OCI-LY1 (cell line): Measurements from ENCODE around the gene ABCD3.

ENCODE experiments used
- H2AFZ ChIP-seq: fragments of 200-600 bp; sonication (generic), shearing (Covaris generic); 2 replicates; pipeline ENCODE4 v1.6.0; 2014; ENCODE audit warnings: antibody characterized with exemption, mild to moderate bottlenecking, low read length
- H3F3A ChIP-seq: fragments of 200-600 bp; sonication (generic), shearing (Covaris generic); 2 replicates; pipeline ENCODE4 v1.6.0; 2014; ENCODE audit warnings: mild to moderate bottlenecking, antibody characterized with exemption, low read length, moderate library complexity; ENCODE audit not compliant: insufficient read depth
- H3K27ac ChIP-seq: fragments of 200-600 bp; sonication (generic); 2 replicates; pipeline ENCODE4 v1.5.1; 2014; ENCODE audit warnings: low read length, mixed run types, mild to moderate bottlenecking, low read depth; ENCODE audit not compliant: poor library complexity, severe bottlenecking
- H3K27me3 ChIP-seq: fragments of 200-600 bp; sonication (generic); 2 replicates; pipeline ENCODE4 v1.6.0; 2014; ENCODE audit warnings: antibody characterized with exemption, mild to moderate bottlenecking, low read length, moderate library complexity; ENCODE audit not compliant: insufficient read depth
- H3K36me3 ChIP-seq: fragments of 200-600 bp; sonication (generic); 2 replicates; pipeline ENCODE4 v1.6.1; 2014; ENCODE audit warnings: mild to moderate bottlenecking, antibody characterized with exemption, low read length, moderate library complexity, mixed read lengths; ENCODE audit not compliant: insufficient read depth
- H3K4me1 ChIP-seq: fragments of 200-600 bp; sonication (generic); 2 replicates; pipeline ENCODE4 v1.5.1; 2014; ENCODE audit warnings: mild to moderate bottlenecking, low read length, moderate library complexity; ENCODE audit not compliant: insufficient read depth, severe bottlenecking
- H3K4me2 ChIP-seq: fragments of 200-600 bp; sonication (generic), shearing (Covaris generic); 2 replicates; pipeline ENCODE4 v1.6.1; 2014; ENCODE audit warnings: low read length
- H3K4me3 ChIP-seq: fragments of 200-600 bp; sonication (generic); 2 replicates; pipeline ENCODE4 v1.5.1; 2014; ENCODE audit warnings: low read length, low read depth, mild to moderate bottlenecking, mixed read lengths; ENCODE audit not compliant: poor library complexity, severe bottlenecking
- H3K79me2 ChIP-seq: fragments of 200-600 bp; shearing (Covaris generic); 2 replicates; pipeline ENCODE4 v1.6.1; 2016; ENCODE audit warnings: mixed run types, low read length, mixed read lengths; ENCODE audit not compliant: insufficient read depth
- H3K9ac ChIP-seq: fragments of 200-600 bp; sonication (generic), shearing (Covaris generic); 2 replicates; pipeline ENCODE4 v1.6.1; 2014; ENCODE audit warnings: mild to moderate bottlenecking, low read length, mixed read lengths
- H3K9me2 ChIP-seq: fragments of 200-600 bp; sonication (generic), shearing (Covaris generic); 2 replicates; pipeline ENCODE4 v1.6.1; 2014; ENCODE audit warnings: low read depth, mild to moderate bottlenecking, low read length, mixed read lengths
- H3K9me3 ChIP-seq: fragments of 200-600 bp; shearing (Covaris generic); 2 replicates; pipeline ENCODE4 v1.6.1; 2014; ENCODE audit warnings: low read length, mixed read lengths
- H4K20me1 ChIP-seq: fragments of 200-600 bp; sonication (generic), shearing (Covaris generic); 2 replicates; pipeline ENCODE4 v1.6.0; 2016; ENCODE audit warnings: mild to moderate bottlenecking, low read length; ENCODE audit not compliant: insufficient read depth
- EZH2 ChIP-seq: fragments of 200-600 bp; sonication (generic), shearing (Covaris generic); IDR thresholded peaks from 2 replicates; pipeline ENCODE4 v1.8.0; 2017; ENCODE audit warnings: borderline replicate concordance, mixed run types, mild to moderate bottlenecking, antibody characterized with exemption, low read length, moderate library complexity, mixed read lengths
- TF ChIP-seq, protein P1 (sequence below): fragments of 200-600 bp; sonication (generic), shearing (Covaris generic); IDR thresholded peaks from 2 replicates; pipeline ENCODE4 v1.5.1; 2017; ENCODE audit warnings: mild to moderate bottlenecking, antibody characterized with exemption, low read length, moderate library complexity, mixed read lengths

The ABCD3 gene

DNA sequence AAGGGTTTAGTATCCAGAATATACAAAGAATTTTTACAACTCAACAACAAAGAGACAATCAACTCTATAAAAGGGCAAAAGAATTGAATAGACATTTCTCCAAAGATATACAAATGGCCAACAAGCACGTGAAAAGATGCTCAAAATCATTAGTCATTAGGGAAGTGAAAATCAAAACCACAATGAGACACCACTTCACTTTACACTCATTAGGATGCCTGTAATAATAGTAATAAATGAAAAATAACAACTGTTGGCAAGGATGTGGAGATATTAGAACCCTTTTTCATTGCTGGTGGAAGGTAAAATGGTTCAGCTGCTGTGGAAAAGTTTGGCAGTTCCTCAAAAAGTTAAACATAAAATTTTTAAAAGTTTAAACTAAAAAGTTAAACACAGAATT, 7.0 kb upstream of the ABCD3 start:
- H3K27ac ChIP-seq = no peak overlapping the region
- no peak overlapping the region for H3K4me3 ChIP-seq

DNA sequence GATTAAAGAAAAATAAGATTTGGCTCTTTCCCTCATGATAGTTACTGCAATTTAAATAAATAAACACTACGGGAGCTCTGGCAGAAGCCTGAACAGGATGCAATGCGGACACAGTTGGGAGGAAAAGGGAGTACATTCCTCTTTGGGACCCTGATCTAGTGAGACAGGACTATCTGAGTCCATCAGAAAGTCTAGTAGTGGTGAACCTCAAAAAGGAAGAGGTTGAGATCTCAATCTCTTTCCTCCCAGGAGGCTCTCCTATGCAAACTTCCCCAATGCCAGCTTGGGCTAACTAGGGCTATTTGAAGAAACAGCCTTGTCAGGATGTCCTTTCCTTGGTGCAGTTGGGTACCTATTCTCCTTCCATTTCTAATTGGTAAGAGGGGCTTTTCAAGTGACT, 4.9 kb upstream of the ABCD3 start:
- TF ChIP-seq EZH2 = no peak
- TF ChIP-seq, protein P1, sequence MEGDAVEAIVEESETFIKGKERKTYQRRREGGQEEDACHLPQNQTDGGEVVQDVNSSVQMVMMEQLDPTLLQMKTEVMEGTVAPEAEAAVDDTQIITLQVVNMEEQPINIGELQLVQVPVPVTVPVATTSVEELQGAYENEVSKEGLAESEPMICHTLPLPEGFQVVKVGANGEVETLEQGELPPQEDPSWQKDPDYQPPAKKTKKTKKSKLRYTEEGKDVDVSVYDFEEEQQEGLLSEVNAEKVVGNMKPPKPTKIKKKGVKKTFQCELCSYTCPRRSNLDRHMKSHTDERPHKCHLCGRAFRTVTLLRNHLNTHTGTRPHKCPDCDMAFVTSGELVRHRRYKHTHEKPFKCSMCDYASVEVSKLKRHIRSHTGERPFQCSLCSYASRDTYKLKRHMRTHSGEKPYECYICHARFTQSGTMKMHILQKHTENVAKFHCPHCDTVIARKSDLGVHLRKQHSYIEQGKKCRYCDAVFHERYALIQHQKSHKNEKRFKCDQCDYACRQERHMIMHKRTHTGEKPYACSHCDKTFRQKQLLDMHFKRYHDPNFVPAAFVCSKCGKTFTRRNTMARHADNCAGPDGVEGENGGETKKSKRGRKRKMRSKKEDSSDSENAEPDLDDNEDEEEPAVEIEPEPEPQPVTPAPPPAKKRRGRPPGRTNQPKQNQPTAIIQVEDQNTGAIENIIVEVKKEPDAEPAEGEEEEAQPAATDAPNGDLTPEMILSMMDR = no peak
- Histone ChIP-seq H3K4me2 (no peak overlapping the region), H3K27me3 (no peaks in the 10 kb centered on the region), H3K36me3 (no peaks in the 10 kb centered on the region), H3K9me2 (no peaks in the 10 kb centered on the region), H3K27ac (no peak overlapping the region), H3K4me1 (peaks cover 7% of the 10 kb centered on the region), H4K20me1 (no peaks in the 10 kb centered on the region), H3K4me3 (no peak overlapping the region), H3K9ac (no peak overlapping the region), H3K9me3 (no peaks in the 10 kb centered on the region), H3K79me2 (no peaks in the 10 kb centered on the region), H2AFZ (no peak overlapping the region), H3F3A (no peaks in the 10 kb centered on the region)

More for the DNA sequence above, 7.0 kb upstream of the ABCD3 start:
- Histone ChIP-seq H2AFZ (no peak overlapping the region), H3K4me1 (no peaks in the 10 kb centered on the region), H3K79me2 (no peaks in the 10 kb centered on the region), H3K27me3 (no peaks in the 10 kb centered on the region), H3F3A (no peaks in the 10 kb centered on the region), H3K4me2 (no peak overlapping the region), H3K36me3 (no peaks in the 10 kb centered on the region), H3K9ac (no peak overlapping the region), H3K9me3 (no peaks in the 10 kb centered on the region), H3K9me2 (no peaks in the 10 kb centered on the region), H4K20me1 (no peaks in the 10 kb centered on the region)
- TF ChIP-seq EZH2 = no peak
- TF ChIP-seq, protein P1 = no peak

DNA sequence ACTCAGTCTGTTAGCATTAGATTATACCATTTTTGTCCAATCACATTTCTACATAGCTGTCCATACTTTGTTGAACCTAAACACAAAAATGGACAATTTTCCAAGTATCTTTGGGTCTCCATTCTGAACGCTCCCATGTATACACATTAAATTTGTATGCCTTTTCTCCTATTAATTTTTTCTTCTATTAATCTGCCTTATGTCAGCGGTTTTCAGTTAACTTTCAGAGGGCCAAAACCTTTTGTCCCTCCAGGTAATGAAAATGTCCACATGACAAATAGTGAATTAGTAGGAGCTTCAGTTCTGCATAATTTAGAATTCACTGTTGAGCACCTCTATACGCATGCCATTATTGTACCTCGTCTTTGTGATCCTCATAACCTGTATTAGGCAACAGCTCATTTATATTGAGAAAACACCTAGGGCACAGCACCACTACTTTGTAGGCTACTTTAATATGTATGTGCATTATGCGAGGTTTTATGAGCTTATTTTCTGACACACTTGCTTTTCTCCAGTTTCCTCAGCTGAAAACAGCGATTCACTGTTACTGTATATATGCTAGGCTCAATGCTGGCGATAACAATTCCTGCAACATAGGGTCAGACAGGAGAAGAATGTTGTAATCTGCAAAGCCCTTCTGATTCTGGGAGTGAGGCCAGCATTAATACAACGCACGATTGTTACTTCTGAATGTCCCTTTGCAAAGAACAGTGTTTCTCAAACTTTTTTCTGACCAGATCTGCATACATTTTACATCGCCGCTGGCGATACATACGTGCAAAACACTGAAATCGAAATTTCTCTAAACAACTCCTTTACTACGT, 1.1 kb upstream of the ABCD3 start:
- peak overlapping the region; percentile 85 for H3K4me3 ChIP-seq
- H3K4me2 ChIP-seq = peak overlapping the region; percentile 76
- H3K9me3 ChIP-seq = no peaks in the 10 kb centered on the region
- H3K4me1 ChIP-seq = peaks cover 33% of the 10 kb centered on the region
- peak overlapping the region; percentile 84 for H2AFZ ChIP-seq
- H3F3A ChIP-seq = no peaks in the 10 kb centered on the region
- TF ChIP-seq EZH2 = no peak
- TF ChIP-seq, protein P1 = no peak
- H3K79me2 ChIP-seq = peaks cover 9% of the 10 kb centered on the region
- no peaks in the 10 kb centered on the region for H3K36me3 ChIP-seq
- no peaks in the 10 kb centered on the region for H3K9me2 ChIP-seq
- H3K27me3 ChIP-seq = no peaks in the 10 kb centered on the region
- H4K20me1 ChIP-seq = no peaks in the 10 kb centered on the region
- H3K27ac ChIP-seq = no peak overlapping the region
- peak overlapping the region; percentile 70 for H3K9ac ChIP-seq
